HFFc6 (cell line): ENCODE data around the gene TENM4. TPM values are rescaled to one million over a fixed set of nuclear protein-coding genes. Genes with fewer than 3 reads are reported as not detected.
A peak's percentile ranks its signal among the peaks of the same experiment; 100 is the strongest.

Source experiments
- DNase-seq: peaks from one replicate; pipeline ENCODE4 v3.0.0-alpha.2; 2018
- H3K27ac Mint-ChIP-seq: 2 replicates; pipeline ENCODE4 v1.8.0; 2020; ENCODE audit warnings: mild to moderate bottlenecking, mixed read lengths
- H3K27me3 Mint-ChIP-seq: 2 replicates; pipeline ENCODE4 v1.8.0; 2021; ENCODE audit warnings: mild to moderate bottlenecking, moderate library complexity, mixed read lengths; ENCODE audit not compliant: insufficient read depth
- H3K36me3 Mint-ChIP-seq: 2 replicates; pipeline ENCODE4 v1.8.0; 2021; ENCODE audit warnings: low read depth, mixed read lengths
- H3K4me1 Mint-ChIP-seq: 2 replicates; pipeline ENCODE4 v1.8.0; 2020; ENCODE audit warnings: low read depth, mixed read lengths
- H3K4me3 Mint-ChIP-seq: 2 replicates; pipeline ENCODE4 v1.8.0; 2020; ENCODE audit warnings: mild to moderate bottlenecking, moderate library complexity, mixed read lengths
- H3K9me3 Mint-ChIP-seq: 2 replicates; pipeline ENCODE4 v1.8.0; 2020; ENCODE audit warnings: mild to moderate bottlenecking, mixed read lengths
- CTCF ChIP-seq: fragments of 200-600 bp; sonication (generic); IDR thresholded peaks from 2 replicates; pipeline ENCODE4 v1.5.0; 2021; ENCODE audit warnings: antibody characterized with exemption, mild to moderate bottlenecking
- total RNA-seq, 6 experiments: library from RNA; stranded (reverse); fragmentation: NEBNext Ultra II Directional; extraction: Animal tissue kit (Norgen Biotek cat#: 25700); gene quantifications; 2 replicates in 1 of 6; 3 replicates in 5 of 6; pipeline ENCODE4 v1.2.3, GENCODE V29; 2021

TENM4 gene
- total RNA-seq, 6 experiments from 2014 or later, result 20.9 to 45.5 (median 26.5) TPM

- no peak for DNase-seq
- Mint-ChIP-seq H3K27me3 (no peaks in the 10 kb centered on the region; the same call in 1 of the 2 replicates), H3K9me3 (no peaks in the 10 kb centered on the region), H3K4me1 (peaks cover 25% of the 10 kb centered on the region), H3K27ac (no peak overlapping the region), H3K4me3 (no peak overlapping the region), H3K36me3 (peaks cover 4% of the 10 kb centered on the region; the same call in 1 of the 2 replicates)
- TF ChIP-seq CTCF, result no peak
These were observed 167.0 kb downstream of the TENM4 start for GRCh38 chr11:79273781-79274180.

GRCh38 chr11:79269611-79270307, 171.1 kb downstream of the TENM4 start:
- peaks cover 4% of the 10 kb centered on the region; the same call in 1 of the 2 replicates for H3K36me3 Mint-ChIP-seq
- no peak overlapping the region for H3K27ac Mint-ChIP-seq
- peaks cover 12% of the 10 kb centered on the region for H3K4me1 Mint-ChIP-seq
- no peaks in the 10 kb centered on the region; the same call in 1 of the 2 replicates for H3K27me3 Mint-ChIP-seq
- no peak for TF ChIP-seq CTCF
- no peak overlapping the region for H3K4me3 Mint-ChIP-seq
- H3K9me3 Mint-ChIP-seq, result no peaks in the 10 kb centered on the region
- DNase-seq, result no peak

- TF ChIP-seq CTCF, result no peak
- Mint-ChIP-seq H3K4me1 (peaks cover 15% of the 10 kb centered on the region), H3K27ac (no peak overlapping the region), H3K36me3 (no peaks in the 10 kb centered on the region), H3K27me3 (no peaks in the 10 kb centered on the region; the same call in 1 of the 2 replicates), H3K4me3 (no peak overlapping the region), H3K9me3 (no peaks in the 10 kb centered on the region)
- no peak for DNase-seq
These were observed 174.4 kb downstream of the TENM4 start for GRCh38 chr11:79266396-79266795.

DNA sequence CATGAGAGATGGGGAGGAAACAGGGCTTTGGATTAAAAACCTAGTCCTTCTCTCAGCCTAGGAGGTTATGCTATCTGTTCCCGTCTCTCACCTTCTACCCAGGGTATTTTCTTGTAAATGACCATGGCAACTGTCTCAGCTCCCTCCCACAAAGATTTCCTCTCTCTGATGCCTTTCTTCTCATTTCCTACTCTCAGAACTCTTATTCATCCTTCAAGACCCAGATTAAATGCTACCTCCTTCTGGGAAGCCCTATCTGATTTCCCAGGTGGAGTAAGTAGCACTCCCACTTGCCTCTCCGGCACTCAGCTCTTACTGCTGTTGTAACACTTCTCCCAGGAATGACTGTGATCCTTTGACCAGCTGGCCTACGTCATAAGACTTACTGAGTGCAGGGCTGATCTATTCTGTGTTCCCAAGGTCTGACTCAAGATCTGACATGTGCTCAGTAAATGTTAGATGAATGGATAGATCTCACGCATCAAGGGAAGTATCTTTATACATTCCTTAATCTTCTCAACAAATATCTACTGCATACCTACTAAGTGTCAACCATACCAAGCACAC, 175.0 kb downstream of the TENM4 start:
- peak; percentile 25 for DNase-seq
- Mint-ChIP-seq H3K9me3 (no peaks in the 10 kb centered on the region), H3K27me3 (no peaks in the 10 kb centered on the region; the same call in 1 of the 2 replicates), H3K4me3 (no peak overlapping the region), H3K27ac (no peak overlapping the region), H3K36me3 (no peaks in the 10 kb centered on the region), H3K4me1 (peaks cover 15% of the 10 kb centered on the region)
- no peak for TF ChIP-seq CTCF

DNA sequence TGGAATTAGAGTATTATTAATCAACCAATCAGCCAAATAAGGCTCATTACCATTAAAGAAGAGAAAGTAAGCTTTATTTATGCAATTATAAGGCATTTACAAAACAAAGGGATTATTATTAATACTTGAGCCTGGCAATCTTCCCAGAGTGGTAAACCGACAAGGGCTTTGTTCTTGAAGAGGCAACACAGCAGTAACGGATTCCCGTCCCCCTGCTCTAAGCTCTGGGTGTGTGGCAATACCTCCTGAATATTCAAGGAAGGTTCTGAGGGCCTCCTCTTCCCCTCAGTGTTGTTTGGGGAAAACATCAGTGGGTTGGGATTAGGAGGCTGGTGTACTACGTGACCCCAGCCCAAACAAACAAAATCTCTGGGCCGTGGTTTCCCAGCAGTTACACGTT, 176.5 kb downstream of the TENM4 start:
- H3K9me3 Mint-ChIP-seq, result no peaks in the 10 kb centered on the region
- no peak overlapping the region for H3K4me3 Mint-ChIP-seq
- H3K36me3 Mint-ChIP-seq, result no peaks in the 10 kb centered on the region
- no peak for DNase-seq
- TF ChIP-seq CTCF, result no peak
- no peaks in the 10 kb centered on the region for H3K27me3 Mint-ChIP-seq
- H3K27ac Mint-ChIP-seq, result no peak overlapping the region
- peaks cover 15% of the 10 kb centered on the region for H3K4me1 Mint-ChIP-seq
